ENCODE data around the gene WBP1.
A peak's percentile ranks its signal among the peaks of the same experiment; 100 is the strongest.
"Not testable (repeated sequence)": the region's sequence is repeated elsewhere in the genome, so short reads cannot be mapped to it uniquely, and the experiment has no call there.

Gene WBP1

GRCh38 chr2:74457549-74458131, 598 bp upstream of the WBP1 start:
- no peak for FAIRE-seq
- no peak for TF ChIP-seq CTCF (IDR thresholded peaks at IDR 0.05; ENCODE audit: insufficient read depth, missing control alignments)
- no peak for DNase-seq (ENCODE audit: insufficient read length, low spot score)

- no peak for DNase-seq (ENCODE audit: insufficient read length, low spot score)
- no peak for TF ChIP-seq CTCF (IDR thresholded peaks at IDR 0.05; ENCODE audit: insufficient read depth, missing control alignments)
- FAIRE-seq: no peak
These were observed 713 bp downstream of the WBP1 start for GRCh38 chr2:74458938-74459363.

- DNase-seq (ENCODE audit: insufficient read length, low spot score); FAIRE-seq: not testable (repeated sequence)
These were observed 1.4 kb downstream of the WBP1 start for GRCh38 chr2:74459503-74460118.

- DNase-seq (ENCODE audit: insufficient read length, low spot score); FAIRE-seq: not testable (repeated sequence)
These were observed 1.9 kb downstream of the WBP1 start for GRCh38 chr2:74460187-74460586.

GRCh38 chr2:74461187-74462053, 3.2 kb downstream of the WBP1 start:
- FAIRE-seq (no peak), DNase-seq (ENCODE audit: insufficient read length, low spot score) (no peak)
- TF ChIP-seq CTCF (IDR thresholded peaks at IDR 0.05; ENCODE audit: insufficient read depth, missing control alignments): peak; percentile 31

- TF ChIP-seq CTCF (IDR thresholded peaks at IDR 0.05; ENCODE audit: insufficient read depth, missing control alignments): no peak
- FAIRE-seq: no peak
- DNase-seq (ENCODE audit: insufficient read length, low spot score): no peak
These were observed 4.0 kb downstream of the WBP1 start for GRCh38 chr2:74462054-74462785.

- no peak for DNase-seq (ENCODE audit: insufficient read length, low spot score)
- FAIRE-seq: no peak
- TF ChIP-seq CTCF (IDR thresholded peaks at IDR 0.05; ENCODE audit: insufficient read depth, missing control alignments): no peak
These were observed 4.5 kb downstream of the WBP1 start for GRCh38 chr2:74462786-74463105.
